Right ventricle myocardium superior (tissue), 1 donor: ENCODE measurements around the gene TNNT3. TPM values are rescaled to one million over a fixed set of nuclear protein-coding genes. Genes with fewer than 3 reads are reported as not detected.

ENCODE experiments used
- ATAC-seq: fragments of 200-7000 bp; cut with Tn5 transposase; one replicate; pipeline ENCODE4 v1.9.1; 2020; ENCODE audit warnings: mild to moderate bottlenecking; ENCODE audit not compliant: poor library complexity
- DNase-seq: peaks from one replicate; pipeline ENCODE4 v3.0.0-alpha.2; 2020
- intact Hi-C: fragments of 100-400 bp; cut with DNase I; formaldehyde crosslinking; loops from one replicate; pipeline ENCODE4 v1.11.2; 2022
- total RNA-seq: library from RNA; stranded (reverse); fragmentation: NEBNext Ultra II Directional; extraction: Animal tissue kit (Norgen Biotek cat#: 25700); gene quantifications from one replicate; pipeline ENCODE4 v1.2.1, GENCODE V29; 2021
- donor health status: DM: no; HTN: yes; CAD: no; lungs with severe emphysema.

Gene TNNT3
- total RNA-seq, 1 donor from 2014 or later: 35.7 TPM

- intact Hi-C loops: no loop called here
- ATAC-seq: peak; percentile 48
- peak; percentile 65 for DNase-seq
Observed at GRCh38 chr11:1927026-1927847, 7.7 kb downstream of the TNNT3 start.

- DNase-seq: no peak
- no peak for ATAC-seq
- intact Hi-C loops: no loop called here
Observed at GRCh38 chr11:1927848-1928469, 8.5 kb downstream of the TNNT3 start.

- intact Hi-C loops: no loop called here
- ATAC-seq (no peak), DNase-seq (peak; percentile 45)
Observed at GRCh38 chr11:1928470-1928890, 9.0 kb downstream of the TNNT3 start.

GRCh38 chr11:1928891-1929541, 9.5 kb downstream of the TNNT3 start:
- DNase-seq (peak; percentile 33), ATAC-seq (no peak)
- intact Hi-C loops: no loop called here

- intact Hi-C loops: no loop called here
- DNase-seq (peak; percentile 41), ATAC-seq (no peak)
Observed at GRCh38 chr11:1929621-1930461, 10.3 kb downstream of the TNNT3 start.

GRCh38 chr11:1930462-1930830, 10.9 kb downstream of the TNNT3 start:
- DNase-seq: no peak
- intact Hi-C loops: no loop called here
- ATAC-seq: no peak

GRCh38 chr11:1931341-1932104, 12.0 kb downstream of the TNNT3 start:
- DNase-seq (peak; percentile 66), ATAC-seq (peak; percentile 41)
- intact Hi-C loops: no loop called here

GRCh38 chr11:1932105-1932480, 12.6 kb downstream of the TNNT3 start:
- intact Hi-C loops: no loop called here
- peak; percentile 39 for DNase-seq
- ATAC-seq: no peak

GRCh38 chr11:1932681-1933080, 13.2 kb downstream of the TNNT3 start:
- no peak for ATAC-seq
- intact Hi-C loops: no loop called here
- no peak for DNase-seq

- DNase-seq: peak; percentile 38
- intact Hi-C loops: no loop called here
- no peak for ATAC-seq
Observed at GRCh38 chr11:1933416-1934334, 14.2 kb downstream of the TNNT3 start.

GRCh38 chr11:1934335-1935155, 15.0 kb downstream of the TNNT3 start:
- ATAC-seq (no peak), DNase-seq (peak; percentile 37)
- intact Hi-C loops: loop anchor here (5.0 kb wide), 1 partner anchor 32 kb away; no protein-coding TSS in a partner anchor

GRCh38 chr11:1935156-1936071, 15.9 kb downstream of the TNNT3 start:
- intact Hi-C loops: loop anchor here (5.0 kb wide), 1 partner anchor 33 kb away; no protein-coding TSS in a partner anchor
- DNase-seq (peak; percentile 29), ATAC-seq (no peak)

GRCh38 chr11:1936072-1936780, 16.7 kb downstream of the TNNT3 start:
- DNase-seq: peak; percentile 43
- intact Hi-C loops: loop anchor here (5.0 kb wide), 1 partner anchor 34 kb away; no protein-coding TSS in a partner anchor
- no peak for ATAC-seq

GRCh38 chr11:1936781-1937615, 17.5 kb downstream of the TNNT3 start:
- intact Hi-C loops: loop anchor here (5.0 kb wide), 1 partner anchor 35 kb away; no protein-coding TSS in a partner anchor
- ATAC-seq (no peak), DNase-seq (peak; percentile 38)
